HG02973 (cell line): Measurements from ENCODE around the gene RPGRIP1.
A peak's percentile ranks its signal among the peaks of the same experiment; 100 is the strongest.
"Not testable (repeated sequence)": the region's sequence is repeated elsewhere in the genome, so short reads cannot be mapped to it uniquely, and the experiment has no call there.

Source experiments
- ATAC-seq: cut with Tn5 transposase; IDR thresholded peaks from one replicate; pipeline ENCODE4 v1.9.1; 2021; ENCODE audit warnings: moderate library complexity; ENCODE audit not compliant: unreplicated experiment

The RPGRIP1 gene

GRCh38 chr14:21258005-21258888, 21.6 kb upstream of the RPGRIP1 start:
- ATAC-seq = no peak

- no peak for ATAC-seq
Observed at GRCh38 chr14:21258889-21259787, 20.7 kb upstream of the RPGRIP1 start.

- no peak for ATAC-seq
Observed at GRCh38 chr14:21261824-21262223, 18.1 kb upstream of the RPGRIP1 start.

GRCh38 chr14:21262410-21262809, 17.5 kb upstream of the RPGRIP1 start:
- no peak for ATAC-seq

- ATAC-seq = no peak
Observed at GRCh38 chr14:21263284-21264024, 16.4 kb upstream of the RPGRIP1 start.

GRCh38 chr14:21264025-21264801, 15.7 kb upstream of the RPGRIP1 start:
- ATAC-seq = peak; percentile 61

- ATAC-seq = no peak
Observed at GRCh38 chr14:21267431-21267845, 12.4 kb upstream of the RPGRIP1 start.

GRCh38 chr14:21267886-21268616, 11.8 kb upstream of the RPGRIP1 start:
- ATAC-seq = no peak

- no peak for ATAC-seq
Observed at GRCh38 chr14:21268617-21269251, 11.1 kb upstream of the RPGRIP1 start.

GRCh38 chr14:21269252-21270046, 10.4 kb upstream of the RPGRIP1 start, which contains the start of gene HNRNPC:
TSS of gene HNRNPC (minus strand) at chr14:21269442. CDS start at chr14:21234193, 35,249 bp downstream.
- ATAC-seq = peak; percentile 90

GRCh38 chr14:21272661-21273060, 7.2 kb upstream of the RPGRIP1 start:
- ATAC-seq = not testable (repeated sequence)

GRCh38 chr14:21275261-21275858, 4.5 kb upstream of the RPGRIP1 start:
- ATAC-seq = no peak

- no peak for ATAC-seq
Observed at GRCh38 chr14:21278632-21279031, 1.3 kb upstream of the RPGRIP1 start.

- not testable (repeated sequence) for ATAC-seq
Observed at GRCh38 chr14:21281917-21282316, 2.0 kb downstream of the RPGRIP1 start.

- ATAC-seq = not testable (repeated sequence)
Observed at GRCh38 chr14:21286516-21286915, 6.6 kb downstream of the RPGRIP1 start.

- ATAC-seq = no peak
Observed at GRCh38 chr14:21287168-21287567, 7.3 kb downstream of the RPGRIP1 start.

- ATAC-seq = not testable (repeated sequence)
Observed at GRCh38 chr14:21294026-21294425, 14.1 kb downstream of the RPGRIP1 start.

- ATAC-seq = no peak
Observed at GRCh38 chr14:21298358-21298757, 18.5 kb downstream of the RPGRIP1 start.
